GF-D8 (cell line): ENCODE data around the gene FBXO5.
"Not testable (repeated sequence)": the region's sequence is repeated elsewhere in the genome, so short reads cannot be mapped to it uniquely, and the experiment has no call there.

Experiments
- DNase-seq: peaks from one replicate; lab custom pipeline; 2025; lab: John Stamatoyannopoulos, UW

FBXO5 gene, protein sequence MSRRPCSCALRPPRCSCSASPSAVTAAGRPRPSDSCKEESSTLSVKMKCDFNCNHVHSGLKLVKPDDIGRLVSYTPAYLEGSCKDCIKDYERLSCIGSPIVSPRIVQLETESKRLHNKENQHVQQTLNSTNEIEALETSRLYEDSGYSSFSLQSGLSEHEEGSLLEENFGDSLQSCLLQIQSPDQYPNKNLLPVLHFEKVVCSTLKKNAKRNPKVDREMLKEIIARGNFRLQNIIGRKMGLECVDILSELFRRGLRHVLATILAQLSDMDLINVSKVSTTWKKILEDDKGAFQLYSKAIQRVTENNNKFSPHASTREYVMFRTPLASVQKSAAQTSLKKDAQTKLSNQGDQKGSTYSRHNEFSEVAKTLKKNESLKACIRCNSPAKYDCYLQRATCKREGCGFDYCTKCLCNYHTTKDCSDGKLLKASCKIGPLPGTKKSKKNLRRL

DNA sequence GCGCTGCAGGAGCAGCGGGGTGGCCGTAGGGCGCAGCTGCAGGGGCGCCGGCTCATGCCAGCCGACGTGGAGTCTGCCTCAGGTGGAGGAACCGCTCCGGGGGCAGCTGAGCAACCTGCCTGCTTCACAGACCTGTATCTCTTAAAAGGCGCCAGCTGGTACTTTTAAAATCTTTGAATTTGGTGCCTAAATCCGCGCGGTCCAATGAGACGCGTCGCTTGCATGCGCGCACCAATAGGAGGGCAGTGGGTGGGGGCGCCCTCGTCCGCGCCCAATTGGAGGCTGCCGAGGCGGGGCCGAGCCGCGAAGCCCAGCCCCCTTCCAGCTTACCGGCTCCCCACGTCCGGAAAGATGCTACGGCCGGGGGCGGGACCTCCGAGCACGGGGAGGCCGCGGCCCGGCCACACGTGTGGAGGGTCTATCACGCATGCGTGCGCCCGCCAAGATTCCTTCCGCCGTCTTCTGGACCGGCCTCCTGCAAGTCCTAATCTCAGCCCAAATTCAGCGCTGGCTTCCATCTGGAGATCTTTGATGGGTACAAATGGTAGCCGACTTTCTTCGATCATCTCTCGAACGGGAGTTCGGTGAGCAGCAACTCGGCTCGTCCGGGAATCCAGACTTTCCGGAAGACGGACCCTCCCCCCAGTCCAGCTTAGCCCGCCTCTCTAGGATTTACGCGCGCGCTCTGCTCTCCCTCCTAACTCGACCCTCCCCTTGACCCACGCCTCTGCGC lies at the start of gene FBXO5:
FBXO5 (minus strand) TSS at position 138 of the 733 bp plus-strand sequence; CDS start at position 56, 82 bp downstream.
- peak; percentile 92 for DNase-seq

DNA sequence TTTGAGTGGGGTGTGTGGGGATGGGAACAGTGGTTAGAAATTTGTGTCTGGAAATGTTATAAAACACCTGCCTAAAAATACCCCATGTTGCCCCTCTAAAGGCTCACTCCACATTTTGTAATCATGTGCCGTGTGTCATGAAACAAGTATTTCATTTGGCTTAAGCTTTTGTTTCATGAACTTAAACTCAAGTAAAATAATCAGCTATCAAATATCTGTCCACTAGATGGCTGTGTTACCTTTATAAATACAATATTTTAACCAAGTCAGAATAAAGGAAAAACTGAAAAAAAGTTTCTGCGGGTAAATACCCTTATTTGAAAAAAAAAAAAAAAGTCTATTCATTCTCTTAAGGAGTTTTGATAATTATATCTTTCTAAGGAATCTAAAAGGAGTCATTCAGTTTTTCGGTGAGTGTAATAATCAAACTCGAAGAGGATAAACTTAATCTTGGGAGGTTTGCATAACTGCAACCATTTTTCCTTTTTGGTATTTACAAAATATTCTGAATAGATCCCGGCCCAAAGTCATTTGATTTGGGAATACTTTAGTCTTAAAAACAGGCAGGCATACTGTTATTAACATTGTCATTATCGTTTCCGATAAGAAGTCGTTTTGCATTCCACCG lies 49.5 kb upstream of the FBXO5 start:
- no peak for DNase-seq

DNA sequence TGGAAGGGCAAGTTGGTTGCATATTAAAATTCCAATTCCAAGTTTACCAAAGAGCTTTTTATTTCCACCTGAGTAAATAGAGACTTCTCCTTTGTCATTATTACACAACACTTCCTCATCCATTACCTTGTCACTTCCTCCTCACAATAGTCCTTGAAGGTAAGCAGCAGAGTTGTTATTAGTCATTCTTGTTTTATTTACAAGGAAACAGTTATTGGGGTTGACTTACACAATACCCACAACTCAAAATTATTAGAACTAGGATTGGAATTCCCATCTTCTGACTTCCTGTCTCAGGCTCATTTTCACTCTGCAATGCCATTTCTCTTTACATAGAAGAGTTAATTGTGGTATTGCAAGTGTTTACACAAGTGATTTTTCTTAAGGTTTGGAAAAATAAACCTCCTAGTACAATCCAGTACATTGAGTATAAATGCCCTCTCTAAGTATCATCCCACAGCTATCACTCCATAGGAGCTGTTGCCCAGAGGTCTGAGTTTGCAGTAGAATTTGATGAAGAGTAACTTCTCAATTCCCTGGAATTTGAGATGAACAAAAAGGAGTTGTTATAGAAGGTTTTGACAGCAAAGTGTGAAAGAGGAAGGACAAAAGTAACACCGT lies 48.6 kb upstream of the FBXO5 start:
- DNase-seq, result no peak

DNA sequence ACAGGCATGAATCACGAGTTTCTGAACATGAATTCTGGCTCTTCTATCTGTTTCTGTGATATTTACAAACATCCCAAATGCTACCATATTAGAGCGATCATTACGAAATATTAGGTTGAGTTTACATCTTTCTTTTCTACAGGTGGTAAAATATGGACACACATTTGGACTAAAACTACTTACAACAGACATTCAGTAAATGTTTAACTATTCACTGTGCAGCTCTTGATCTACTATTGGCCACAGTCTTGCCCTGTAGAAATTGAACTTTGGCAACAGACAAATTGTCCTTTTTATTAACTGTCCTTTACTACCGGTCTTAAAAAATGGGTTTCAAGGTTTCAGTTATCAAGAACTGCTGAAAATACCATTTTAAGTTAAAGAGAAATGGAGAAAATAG lies 46.1 kb upstream of the FBXO5 start:
- DNase-seq, result no peak

DNA sequence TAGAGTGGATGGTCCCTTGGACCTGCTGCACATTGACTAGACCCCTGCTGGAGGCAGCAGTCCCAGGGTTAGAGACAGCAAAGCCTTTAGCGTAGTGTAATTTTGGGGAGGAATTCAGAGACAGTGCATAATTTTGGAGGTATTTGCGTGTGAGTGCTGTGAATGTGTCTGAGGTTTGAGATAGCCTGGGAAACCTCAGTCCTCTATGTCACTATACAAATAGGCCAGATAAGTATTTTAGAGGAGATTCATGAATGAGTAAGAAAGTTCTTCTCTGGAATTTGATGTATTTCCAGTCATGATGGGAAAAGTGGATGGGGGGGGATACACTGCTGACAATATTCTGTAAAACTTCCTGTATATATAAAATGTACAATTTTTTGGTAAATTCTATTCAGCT lies 45.4 kb upstream of the FBXO5 start:
- no peak for DNase-seq

DNA sequence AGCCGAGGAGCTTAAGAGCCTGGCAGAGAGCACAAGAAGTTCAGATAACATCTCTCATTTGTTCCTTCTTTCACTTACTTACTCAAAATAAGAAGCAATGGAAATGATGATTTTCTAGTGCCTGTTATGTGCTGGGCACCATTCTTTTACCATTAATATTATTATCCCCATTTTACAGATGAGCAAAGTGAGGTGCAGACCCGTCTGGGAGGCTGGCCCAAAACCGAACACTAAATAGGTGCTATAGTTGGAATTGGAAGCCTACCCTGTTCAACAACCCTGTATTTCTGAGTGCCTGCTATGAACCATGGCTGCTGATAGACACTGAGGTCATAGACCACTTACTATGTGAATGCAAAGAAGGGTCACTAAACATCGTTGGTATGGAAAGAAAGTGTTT lies 44.6 kb upstream of the FBXO5 start:
- DNase-seq, result no peak

DNA sequence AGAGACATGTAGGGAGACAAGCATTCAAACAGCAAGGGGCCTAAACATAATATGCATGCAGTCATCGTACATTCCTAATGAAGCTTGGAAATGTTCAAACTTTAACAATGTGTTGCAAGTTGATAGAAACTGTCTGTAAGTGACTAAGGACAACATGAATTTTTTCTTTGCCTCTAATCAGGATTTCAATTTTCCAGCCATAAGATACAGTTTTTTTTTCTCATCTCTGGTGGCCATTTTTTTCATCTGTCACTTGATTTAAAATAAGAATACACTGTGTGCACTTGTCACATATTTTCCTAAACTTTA lies 41.8 kb upstream of the FBXO5 start:
- DNase-seq, result no peak

DNA sequence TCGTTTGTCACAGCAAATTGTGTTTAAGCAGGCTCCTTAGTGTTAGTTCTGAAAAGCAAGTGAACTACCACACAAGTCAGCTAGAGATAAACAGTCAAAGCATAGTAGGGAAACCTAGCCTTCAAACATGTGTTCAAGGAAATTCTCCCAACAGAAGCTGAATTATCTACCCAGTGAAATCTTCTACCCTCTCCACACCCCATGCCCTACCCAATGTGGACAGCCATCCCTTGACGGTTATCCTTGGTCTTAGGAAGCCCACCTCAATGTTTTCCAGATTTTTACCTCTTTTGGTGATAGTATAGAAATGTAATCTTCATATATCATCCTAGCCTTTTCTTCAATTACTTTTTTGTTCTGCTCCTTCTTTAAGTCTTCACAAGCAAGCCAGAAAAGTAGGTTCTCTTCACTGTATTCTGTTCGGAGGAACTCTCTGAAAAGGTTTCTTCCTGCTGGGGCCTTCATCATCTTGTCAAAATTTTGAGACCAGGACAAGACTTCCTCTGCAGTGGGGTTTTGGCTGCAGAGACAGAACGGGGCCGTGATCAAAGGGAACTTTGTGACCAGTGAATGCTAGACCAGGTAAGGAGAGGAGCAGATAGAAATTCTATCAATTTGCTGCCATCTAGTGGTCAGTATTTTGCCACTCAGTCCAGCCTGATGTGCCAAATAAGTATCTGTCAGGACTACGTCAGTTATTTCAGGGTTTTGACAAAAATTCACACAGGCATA lies 41.3 kb upstream of the FBXO5 start:
- DNase-seq, result no peak

DNA sequence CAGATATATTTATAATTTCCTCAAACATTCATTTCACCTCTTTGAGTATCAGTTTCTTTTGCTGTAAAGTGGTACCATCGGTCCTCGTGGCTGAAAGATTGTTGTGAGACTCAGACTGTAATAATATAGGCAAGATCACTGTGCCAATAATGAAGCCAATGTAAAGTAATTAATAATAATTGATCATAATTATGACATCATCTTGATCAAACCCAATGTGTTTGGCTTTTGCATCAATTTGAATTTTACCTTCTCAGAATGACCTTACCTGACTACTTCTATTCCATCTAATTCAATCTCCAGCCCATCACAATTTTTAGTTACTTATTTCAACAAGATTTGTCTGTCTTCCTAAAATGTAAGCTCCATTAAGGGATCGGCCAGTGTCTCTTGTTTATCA lies 35.5 kb upstream of the FBXO5 start:
- DNase-seq, result no peak

DNA sequence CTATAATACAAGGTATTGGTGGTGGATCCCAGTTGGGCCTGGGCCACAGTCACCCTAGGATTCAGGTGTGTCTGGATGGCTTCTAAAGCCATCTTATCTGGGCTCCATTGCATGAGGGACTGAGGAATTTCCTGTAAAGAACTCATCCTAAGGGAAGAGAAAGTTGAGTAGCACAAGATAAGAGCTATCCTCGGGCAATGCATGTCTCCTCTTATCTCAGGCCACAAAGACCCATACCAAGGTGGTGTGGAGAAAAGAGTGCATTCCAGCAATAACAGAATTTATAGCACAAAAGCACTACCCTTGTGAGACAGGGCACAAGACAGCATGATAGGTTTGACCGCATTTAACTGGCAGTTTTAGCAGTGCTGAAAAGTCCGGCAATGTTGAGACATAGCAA lies 34.0 kb upstream of the FBXO5 start:
- DNase-seq, result no peak

DNA sequence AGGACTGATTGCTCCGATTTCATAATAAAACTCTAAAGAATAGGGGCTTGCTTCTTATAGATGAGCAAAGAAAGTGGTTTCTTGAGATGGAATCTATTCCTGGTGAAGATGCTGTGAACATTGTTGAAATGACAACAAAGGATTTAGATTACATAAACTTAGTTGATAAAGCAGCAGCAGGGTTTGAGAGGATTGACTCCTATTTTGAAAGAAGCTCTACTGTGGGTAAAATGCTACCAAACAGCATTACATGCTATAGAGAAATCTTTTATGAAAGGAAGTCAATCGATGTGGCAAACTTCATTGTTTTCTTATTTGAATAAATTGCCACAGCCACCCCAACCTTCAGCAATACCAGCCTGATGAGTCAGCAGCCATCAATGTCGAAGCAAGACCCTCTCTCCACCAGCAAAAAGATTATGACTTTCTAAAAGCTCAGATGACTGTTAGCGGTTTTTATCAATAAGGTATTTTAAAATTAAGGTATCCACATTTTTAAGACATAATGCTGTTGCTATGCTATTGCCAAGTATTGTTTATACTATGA lies 32.3 kb upstream of the FBXO5 start:
- no peak for DNase-seq

DNA sequence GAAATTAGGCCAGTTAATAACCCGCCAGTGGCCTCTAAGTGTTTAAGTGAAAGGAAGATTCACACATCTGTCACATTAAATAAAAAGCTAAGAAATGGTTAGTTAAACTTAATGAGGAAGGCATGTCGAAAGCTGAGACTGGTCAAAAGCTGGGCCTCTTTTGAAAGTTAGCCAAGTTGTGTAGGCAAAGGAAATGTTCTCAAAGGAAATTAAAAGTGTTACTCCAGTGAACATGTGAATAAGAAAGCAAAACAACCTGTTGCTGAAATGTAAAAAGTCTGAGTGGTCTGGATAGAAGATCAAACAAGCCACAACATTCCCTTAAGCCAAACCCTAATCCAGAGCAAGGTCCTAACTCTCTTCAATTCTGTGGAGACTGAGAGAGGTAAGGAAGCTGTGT lies 30.6 kb upstream of the FBXO5 start:
- DNase-seq, result no peak

DNA sequence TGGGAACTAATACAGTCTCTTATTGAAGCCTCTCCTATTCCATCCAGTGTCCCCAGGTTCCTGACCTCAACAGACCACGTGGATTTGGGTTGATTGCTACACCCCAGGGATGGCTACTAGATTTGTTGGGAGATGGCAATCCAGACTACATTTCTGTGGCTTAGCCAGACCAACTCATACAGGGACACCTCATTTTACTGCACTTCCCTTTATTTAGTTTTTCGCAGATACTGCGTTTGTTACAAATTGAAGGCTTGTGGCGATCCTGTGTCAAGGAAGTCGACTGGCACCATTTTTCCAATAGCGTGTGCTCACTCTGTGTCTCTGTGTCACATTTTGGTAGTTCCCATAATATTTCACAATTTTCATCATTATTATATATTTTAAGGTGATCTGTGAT lies 30.0 kb upstream of the FBXO5 start:
- no peak for DNase-seq

DNA sequence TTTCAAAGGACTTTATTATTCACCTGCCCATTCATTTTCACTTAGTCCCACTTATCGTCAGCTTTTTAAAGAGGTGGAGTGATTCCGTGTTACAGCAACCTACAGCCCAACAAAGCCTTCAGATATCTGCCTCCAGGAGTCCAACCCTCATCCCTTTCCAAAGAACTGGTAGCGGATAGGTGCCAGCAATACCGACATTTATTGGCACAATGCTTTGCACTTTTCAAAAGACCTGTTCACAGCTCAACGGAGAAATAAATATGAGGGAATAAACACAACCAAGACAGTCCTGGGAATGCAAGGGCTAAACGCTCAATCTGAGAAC lies 20.5 kb upstream of the FBXO5 start:
- DNase-seq, result no peak

DNA sequence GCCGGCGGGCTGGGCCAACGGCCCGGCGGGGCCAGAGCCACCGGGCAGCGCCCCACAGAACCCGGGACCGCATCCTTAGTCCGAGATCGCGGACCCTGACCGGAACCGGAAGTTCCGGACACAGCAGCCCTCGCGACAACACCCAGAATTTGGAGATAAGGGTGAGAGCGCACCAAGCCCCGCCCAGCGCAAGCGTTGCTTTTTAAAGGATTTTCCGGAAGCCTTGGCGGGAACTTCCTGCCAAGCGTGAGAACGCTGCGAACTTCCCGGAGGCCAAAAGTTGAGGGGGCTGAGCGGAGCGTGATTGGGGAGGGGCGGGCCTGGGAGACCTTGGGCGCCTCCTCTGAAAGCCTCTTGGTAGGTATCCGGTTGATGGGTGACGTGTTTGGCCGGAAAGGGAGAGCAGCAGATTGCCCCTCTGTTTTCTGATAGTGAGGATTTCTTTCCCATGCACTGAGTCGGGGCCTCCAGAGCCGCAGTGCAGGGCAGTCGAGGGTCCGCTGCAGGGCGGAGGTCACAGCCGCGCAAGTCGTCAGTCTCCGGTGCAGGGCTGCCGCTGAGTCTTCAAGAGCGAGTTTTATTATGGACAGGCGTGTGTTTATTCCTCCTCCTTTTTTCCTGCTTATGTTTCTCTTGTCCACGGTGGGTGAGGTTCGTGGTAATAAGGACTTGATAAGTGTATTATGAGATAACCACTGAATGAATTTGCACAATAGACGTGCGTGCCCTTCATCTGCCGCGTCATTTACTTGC lies 19.9 kb upstream of the FBXO5 start, which contains the start of gene MTRF1L:
MTRF1L (minus strand) TSS at position 97 of the 753 bp plus-strand sequence; CDS start at position 73, 24 bp downstream.
- peak; percentile 85 for DNase-seq

DNA sequence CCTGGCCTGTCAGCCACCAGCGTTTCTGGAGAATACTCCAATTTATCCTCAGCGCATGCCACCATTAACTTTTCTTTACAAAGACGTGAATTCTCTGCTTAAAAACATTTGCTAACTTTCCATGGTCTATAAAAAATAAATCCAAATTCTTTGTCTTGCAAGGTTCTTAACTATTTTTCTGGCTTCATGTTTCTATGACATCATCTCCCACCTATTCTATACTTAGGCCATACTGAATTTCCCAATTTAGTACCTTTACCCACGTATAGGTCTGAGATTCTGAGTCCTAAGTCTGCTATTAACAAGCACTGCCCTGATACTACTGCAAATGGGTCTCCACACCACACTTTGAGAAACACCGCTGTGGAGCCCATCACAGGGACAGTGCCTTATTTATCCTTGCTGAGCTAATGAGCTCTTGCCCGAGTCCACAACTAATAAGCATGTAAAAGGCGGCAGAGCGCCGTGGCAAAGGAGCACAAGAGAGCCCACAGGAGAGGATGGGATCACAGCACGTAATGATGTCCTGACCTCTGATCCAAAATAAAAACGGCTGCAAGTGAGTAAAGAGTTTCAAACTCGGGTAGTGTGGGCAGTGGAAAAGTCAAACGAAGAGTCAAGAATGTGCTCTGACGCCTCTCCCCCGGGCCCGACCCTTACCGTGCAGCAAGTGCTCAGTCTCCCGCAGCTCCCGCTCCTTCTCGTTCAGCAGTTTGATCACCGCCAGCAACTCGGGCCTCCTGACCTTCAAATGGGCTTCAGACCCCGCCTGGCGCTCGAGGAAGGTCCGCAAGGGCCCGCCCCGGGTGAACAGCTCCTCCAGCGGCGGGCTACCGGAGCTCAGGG lies 19.1 kb upstream of the FBXO5 start:
- no peak for DNase-seq

DNA sequence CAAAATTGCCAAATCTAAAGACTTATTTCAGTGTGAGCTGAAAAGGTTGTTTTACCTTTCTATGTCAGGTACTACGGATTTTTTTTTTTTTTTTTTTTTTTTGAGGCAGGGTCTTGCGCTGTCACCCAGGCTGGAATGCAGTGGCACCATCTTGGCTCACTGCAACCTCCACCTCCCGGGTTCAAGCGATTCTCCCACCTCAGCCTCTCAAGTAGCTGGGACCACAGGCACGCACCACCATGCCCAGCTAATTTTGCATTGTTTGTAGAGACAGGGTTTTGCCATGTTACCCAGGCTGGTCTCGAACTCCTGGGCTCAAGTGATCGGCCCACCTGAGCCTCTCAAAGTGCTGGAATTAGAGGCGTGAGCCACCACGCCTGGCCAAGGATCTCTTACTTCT lies 17.9 kb upstream of the FBXO5 start:
- not testable (repeated sequence) for DNase-seq

DNA sequence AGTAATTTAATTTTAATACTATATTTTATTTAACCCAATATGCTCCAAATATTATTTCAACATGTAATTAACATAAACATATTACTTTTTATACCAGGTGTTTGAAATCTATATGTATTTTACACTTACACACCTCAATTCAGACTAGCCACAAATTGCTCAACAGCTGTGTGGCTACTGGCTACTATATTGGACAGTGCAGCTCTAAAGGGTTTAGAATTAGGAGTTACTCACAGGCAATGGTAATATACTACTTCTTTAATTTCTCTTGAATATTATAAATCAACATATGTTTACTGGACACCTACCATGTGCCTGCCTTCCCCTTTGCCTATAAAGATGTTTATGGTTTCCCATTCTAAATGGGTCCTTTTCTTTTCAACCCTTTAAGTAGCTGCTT lies 17.4 kb upstream of the FBXO5 start:
- no peak for DNase-seq

DNA sequence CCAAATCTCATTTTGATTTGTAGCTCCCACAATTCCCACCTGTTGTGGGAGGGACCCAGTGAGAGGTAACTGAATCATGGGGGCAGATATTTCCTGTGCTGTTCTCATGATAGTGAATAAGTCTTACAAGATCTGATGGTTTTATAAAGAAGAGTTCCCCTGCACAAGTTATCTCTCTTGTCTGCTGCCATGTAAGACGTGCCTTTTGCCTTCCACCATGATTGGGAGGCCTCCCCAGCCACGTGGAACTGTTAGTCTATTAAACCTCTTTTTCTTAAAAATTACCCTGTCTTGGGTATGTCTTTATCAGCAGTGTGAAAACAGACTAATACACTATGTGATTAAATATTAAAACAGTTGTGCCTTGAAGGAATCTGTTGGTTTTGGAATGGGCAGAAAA lies 16.7 kb upstream of the FBXO5 start:
- not testable (repeated sequence) for DNase-seq

DNA sequence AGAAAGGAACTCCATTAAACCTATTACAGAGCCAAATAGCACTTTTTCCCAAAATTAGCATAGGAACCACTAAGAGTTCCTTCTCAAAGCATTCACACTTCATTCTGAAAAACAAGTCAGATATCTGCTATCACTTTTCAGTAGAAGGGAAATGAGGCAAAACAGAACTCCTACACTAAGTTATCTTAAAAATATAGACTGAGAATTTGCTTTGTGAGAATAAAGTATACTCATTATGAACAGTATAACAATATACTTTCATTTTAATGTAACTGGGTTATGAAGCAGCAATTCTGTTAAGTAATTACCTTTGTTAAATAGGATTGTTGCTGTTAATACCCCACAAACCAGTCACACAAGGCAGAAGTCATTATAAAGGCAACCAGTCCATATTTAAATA lies 11.0 kb upstream of the FBXO5 start:
- DNase-seq, result no peak
